IPS-15b (cell line): ENCODE results near the gene ATIC.

Experiments used
- H3K27me3 ChIP-seq: one replicate; pipeline ENCODE4 v1.6.1; 2013; ENCODE audit warnings: low read length; ENCODE audit not compliant: control insufficient read depth, insufficient read depth
- H3K36me3 ChIP-seq: one replicate; pipeline ENCODE4 v1.6.1; 2013; ENCODE audit warnings: low read length; ENCODE audit not compliant: control insufficient read depth, insufficient read depth
- H3K4me1 ChIP-seq: one replicate; pipeline ENCODE4 v1.6.1; 2013; ENCODE audit warnings: mild to moderate bottlenecking, low read length; ENCODE audit not compliant: control insufficient read depth, insufficient read depth
- H3K4me3 ChIP-seq: one replicate; pipeline ENCODE4 v1.5.1; 2013; ENCODE audit warnings: low read depth, low read length
- H3K9ac ChIP-seq: one replicate; pipeline ENCODE4 v1.6.1; 2013; ENCODE audit warnings: low read depth, mild to moderate bottlenecking, low read length
- H3K9me3 ChIP-seq: one replicate; pipeline ENCODE4 v1.6.1; 2013; ENCODE audit warnings: mild to moderate bottlenecking, low read length; ENCODE audit not compliant: control insufficient read depth, insufficient read depth

Gene ATIC

DNA sequence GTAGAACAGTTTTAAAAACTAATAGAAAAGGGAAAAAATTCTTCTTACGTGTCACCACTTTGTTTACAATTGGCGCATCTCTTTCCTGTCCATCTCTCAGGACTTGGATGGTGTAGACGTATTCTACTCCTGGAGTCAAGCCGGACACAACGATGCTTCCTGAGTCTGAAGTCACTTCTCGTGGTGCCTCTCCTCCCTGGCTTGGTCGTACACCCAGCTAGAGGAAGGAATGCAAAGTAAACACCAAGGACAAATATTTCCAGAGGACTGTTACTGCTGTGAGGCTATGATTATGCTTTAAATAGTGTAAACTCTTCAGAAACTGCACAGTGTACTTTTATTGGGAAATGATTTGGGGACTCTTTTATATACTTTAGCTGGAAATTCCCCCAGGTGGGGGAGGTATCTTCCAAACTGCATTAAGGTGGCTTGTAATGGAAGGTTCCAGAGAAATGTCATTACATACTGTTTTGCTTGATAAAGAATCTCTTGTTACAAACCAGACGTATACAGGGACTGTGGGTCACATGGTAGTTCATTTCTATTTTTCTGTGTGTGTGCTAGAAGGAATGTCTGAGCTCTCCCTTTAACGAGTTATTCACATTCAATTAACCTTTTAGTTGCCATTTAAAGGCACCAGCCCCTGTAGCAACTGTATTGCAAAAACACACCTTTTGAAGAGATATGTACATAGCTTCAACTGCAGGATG lies 85.9 kb downstream of the ATIC start:
- Histone ChIP-seq H3K9ac (no peak overlapping the region), H3K9me3 (no peaks in the 10 kb centered on the region), H3K36me3 (no peaks in the 10 kb centered on the region), H3K4me3 (no peak overlapping the region), H3K4me1 (peaks cover 7% of the 10 kb centered on the region), H3K27me3 (no peaks in the 10 kb centered on the region)

DNA sequence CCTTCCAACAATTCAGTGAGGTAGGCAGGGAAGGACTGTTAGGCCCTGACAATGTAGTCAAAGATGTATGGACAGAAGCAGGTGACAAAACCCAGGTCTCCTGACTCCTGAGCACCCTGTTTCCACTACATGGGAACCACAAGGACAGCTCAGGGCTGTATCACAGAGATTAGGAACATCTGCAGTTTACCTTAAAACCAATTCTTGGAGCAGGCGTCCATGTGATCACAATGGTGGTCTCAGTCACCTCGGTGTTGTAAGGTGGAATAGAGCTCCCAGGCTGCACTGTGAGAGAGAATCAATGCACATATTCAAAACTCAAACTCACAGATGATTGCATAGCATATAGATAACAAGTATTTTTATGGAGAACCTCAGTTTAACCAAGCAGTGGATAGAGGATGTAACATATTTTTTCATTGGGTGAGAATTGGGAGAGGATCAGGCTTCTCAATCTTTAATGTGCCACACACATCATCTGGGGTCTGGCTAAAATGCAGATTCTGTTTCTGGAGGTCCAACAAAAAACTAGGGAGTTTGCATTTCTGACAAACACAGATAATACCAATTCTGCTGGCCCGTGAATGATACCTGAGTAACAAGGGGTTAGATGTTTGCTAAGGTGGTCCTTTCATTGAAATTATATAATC lies 87.3 kb downstream of the ATIC start:
- H3K36me3 ChIP-seq = no peaks in the 10 kb centered on the region
- peaks cover 7% of the 10 kb centered on the region for H3K4me1 ChIP-seq
- no peak overlapping the region for H3K9ac ChIP-seq
- no peak overlapping the region for H3K4me3 ChIP-seq
- no peaks in the 10 kb centered on the region for H3K9me3 ChIP-seq
- no peaks in the 10 kb centered on the region for H3K27me3 ChIP-seq
